Measurements from ENCODE around the gene ZNF622.

Gene ZNF622

GRCh38 chr5:16428359-16428758, 37.2 kb downstream of the ZNF622 start:
- no peak for DNase-seq

- no peak for DNase-seq
These were observed 38.0 kb downstream of the ZNF622 start for GRCh38 chr5:16427587-16427986.

DNA sequence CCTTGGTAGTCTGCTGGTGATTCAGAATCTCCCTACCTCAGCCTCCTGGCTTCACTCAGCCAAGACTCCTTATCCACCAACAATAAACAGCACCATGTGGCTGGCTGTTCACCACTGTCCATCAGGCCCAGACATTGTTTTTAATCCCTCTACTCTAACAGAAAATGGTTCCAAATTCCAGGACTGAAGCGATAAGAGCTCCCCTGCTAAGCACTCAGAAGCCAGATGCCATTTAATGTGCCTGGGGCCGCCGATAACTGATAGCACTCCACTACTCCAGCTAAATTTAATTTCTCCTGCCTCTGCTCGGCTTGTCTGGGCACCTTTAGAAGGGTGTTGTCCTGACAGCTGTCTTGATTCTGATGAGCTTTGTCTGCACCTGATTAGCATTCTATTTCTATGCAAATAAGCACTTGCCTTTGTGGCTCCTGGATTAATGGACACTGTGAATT, 47.1 kb downstream of the ZNF622 start:
- no peak for DNase-seq

- DNase-seq = no peak
These were observed 48.1 kb downstream of the ZNF622 start for GRCh38 chr5:16417398-16418074.

DNA sequence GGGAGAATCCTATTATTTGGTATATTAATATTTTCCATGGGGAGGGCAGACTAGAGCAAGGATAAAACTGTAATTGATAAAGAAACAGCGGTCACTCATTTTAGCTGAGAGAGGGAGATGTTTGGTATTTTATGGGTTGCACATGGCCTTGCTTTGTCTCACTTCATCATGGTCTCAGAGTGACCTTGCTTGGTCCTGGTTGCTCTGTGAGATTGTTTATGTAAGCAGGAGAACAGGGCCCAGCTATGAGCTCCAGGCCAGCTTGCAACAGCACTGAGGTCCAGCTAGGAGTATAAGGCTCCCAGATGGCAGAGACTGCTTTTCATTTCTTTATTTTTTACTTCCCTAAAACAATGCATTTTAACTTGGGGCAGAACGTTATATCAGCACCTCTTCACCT, 50.7 kb downstream of the ZNF622 start:
- no peak for DNase-seq

DNA sequence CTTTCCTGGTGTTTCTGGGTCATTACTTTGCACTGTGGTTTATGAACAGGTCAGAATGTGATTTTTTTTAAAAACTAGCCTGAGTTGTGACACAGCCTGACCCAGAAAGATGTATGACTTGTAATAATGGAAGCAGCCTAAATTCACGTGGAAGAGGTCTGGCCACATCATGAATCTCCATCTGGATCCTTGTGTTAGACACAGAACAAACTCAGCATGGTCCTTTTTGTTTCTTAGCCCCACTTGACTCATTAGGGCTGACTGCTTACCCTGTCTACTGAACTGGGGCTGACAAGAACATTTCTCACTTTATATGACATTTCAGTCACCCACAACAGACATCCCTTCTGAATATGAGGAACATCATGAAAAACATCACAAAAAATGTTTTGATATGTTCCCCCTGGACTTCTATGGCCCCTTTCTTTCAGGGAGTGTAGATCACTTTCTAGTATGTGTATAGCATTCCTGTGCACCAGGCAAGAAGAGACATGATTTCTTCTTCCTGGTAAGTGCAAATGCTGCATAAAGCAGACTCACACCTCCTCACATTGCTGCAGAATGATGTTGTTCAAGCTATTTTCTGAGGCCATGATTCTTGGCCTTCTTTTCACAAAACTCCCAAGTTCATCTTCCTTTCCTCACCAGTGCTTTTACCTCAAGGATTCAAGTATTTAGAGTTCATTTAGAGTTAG, 52.3 kb downstream of the ZNF622 start:
- no peak for DNase-seq

DNA sequence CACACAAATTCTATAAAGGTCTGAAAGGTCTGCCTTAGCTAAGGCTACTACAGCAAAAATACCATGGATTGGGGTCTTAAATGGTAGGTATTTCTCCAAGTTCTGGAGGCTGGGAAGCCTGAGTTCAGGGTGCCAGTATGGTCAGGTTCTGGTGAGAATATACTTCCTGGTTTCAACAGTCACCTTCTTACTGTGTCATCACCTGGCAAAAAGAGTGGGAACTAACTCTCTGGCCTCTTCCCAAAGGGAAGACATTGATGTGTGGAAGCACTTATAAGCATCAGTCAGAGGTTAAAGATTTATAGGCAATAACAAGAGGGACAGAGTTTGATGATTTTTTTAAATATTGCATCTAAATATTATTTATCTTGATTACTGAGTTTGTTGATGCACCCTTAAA, 53.0 kb downstream of the ZNF622 start:
- DNase-seq = no peak

DNA sequence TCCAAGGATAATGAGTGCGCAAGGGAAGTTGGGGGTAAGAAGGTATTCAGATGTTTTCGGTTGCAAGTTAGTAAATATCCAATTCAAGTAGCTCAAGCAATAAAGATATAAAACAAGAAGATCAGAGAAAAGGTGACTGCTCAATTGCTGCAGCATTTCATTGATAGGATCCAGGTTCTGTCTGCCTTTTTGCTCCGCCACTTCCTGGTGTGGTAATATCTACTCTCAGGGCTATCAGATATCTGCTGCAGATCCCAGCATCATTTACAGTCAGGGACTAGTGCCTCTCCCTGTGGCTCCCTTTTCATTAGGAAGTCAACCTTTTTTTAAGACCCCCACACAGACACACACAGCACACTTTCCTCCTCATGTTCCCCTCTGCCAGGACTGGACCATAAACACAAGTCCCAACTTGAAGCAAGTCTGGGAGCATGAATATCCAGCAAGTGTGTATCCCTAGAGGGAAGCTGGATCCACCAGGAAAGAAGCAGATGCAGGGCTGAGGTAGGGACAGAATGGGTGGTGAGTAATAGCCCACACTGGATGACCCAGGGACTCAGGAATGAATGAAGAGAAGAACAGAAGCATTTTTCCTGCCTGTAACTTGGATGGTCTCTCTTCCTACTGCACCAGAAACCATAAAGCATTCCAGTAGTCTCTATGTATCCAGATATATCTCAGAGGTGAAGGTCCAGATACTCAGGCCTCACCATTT, 53.7 kb downstream of the ZNF622 start:
- no peak for DNase-seq

GRCh38 chr5:16411235-16411634, 54.4 kb downstream of the ZNF622 start:
- DNase-seq = no peak

GRCh38 chr5:16410338-16410737, 55.3 kb downstream of the ZNF622 start:
- DNase-seq = no peak

- no peak for DNase-seq
These were observed 59.0 kb downstream of the ZNF622 start for GRCh38 chr5:16406630-16407029.

GRCh38 chr5:16406023-16406422, 59.6 kb downstream of the ZNF622 start:
- no peak for DNase-seq

Data from activated CD8-positive, alpha-beta memory T cell treated with anti-CD3 and anti-CD28 coated beads, Interleukin-2, amount 50 U/mL, for 4 hours (primary cell).